ENCODE measurements around the gene HTR1A. TPM values are rescaled to one million over a fixed set of nuclear protein-coding genes. Genes with fewer than 3 reads are reported as not detected.

The HTR1A gene
- total RNA-seq, 1 experiment from 2014 or later: not detected

DNA sequence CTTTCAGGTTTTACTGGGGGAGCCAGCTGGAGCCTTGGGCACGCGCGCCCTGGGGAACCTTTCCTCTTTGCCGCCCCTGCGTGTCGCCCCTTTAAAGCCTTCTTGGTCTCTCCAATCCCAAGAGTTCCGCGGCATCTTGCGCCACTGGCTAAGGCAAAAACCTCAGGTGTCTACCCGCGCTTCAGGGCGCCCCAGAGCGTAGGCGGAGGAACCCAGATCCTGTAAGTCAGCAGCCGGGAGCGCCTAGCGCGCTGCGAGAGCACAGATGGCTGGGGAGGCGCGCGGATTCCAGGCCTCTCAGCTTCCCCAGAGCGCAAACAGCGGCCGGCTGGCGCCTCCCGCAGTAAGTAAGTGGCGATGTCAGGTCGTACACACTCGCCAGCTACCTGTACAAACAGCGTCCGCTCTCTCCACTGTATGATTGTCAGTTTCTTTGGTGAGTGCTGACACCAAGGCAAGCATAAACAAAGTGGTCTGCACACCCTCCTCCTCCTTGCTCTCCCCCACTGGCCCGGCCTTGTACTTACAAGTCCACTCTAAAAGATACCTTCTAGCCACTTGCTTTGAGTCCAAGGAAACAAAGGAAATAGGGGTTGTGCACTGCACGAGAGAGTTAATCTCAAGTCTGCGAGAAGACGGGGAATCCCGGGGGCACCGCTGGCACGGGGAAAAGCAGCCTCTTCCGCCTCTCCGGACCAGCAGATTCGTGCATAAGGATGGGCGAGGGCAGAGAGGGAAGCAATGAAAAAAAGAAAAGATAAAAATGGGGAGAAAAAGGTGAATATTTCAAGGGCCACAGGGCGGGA, 2.9 kb downstream of the HTR1A start:
- H3K36me3 ChIP-seq (ENCODE audit: control insufficient read depth, insufficient read depth, low read length): no peaks in the 10 kb centered on the region
- BruUV-seq (replicated peaks): no TSS peak
- ChIA-PET POLR2A (no interaction called here), CTCF (no interaction called here)
- H3K4me1 ChIP-seq (ENCODE audit: control insufficient read depth, insufficient read depth, low read length): no peaks in the 10 kb centered on the region
- intact Hi-C loops (cut with micrococcal nuclease; ENCODE audit: unreplicated experiment): no loop called here
- no peak for ATAC-seq
- no peak overlapping the region for H3K27ac ChIP-seq (ENCODE audit: low read length)
- H3K27me3 ChIP-seq (ENCODE audit: control insufficient read depth, insufficient read depth, low read length): no peaks in the 10 kb centered on the region
- no peak overlapping the region for H3K4me3 ChIP-seq (ENCODE audit: low read depth in 2 of 2, low read length in 2 of 2)
- no peak for DNase-seq (ENCODE audit: low read depth, low spot score)
- H3K9me3 ChIP-seq (ENCODE audit: control insufficient read depth, insufficient read depth, low read depth, low read length): no peaks in the 10 kb centered on the region
- TF ChIP-seq CTCF (IDR thresholded peaks at IDR 0.05) (no peak), SIN3A (IDR thresholded peaks at IDR 0.05; ENCODE audit: borderline replicate concordance, insufficient read depth, low read depth, low read length) (no peak), TCF7L2 (IDR thresholded peaks at IDR 0.05; ENCODE audit: low read depth, low read length) (no peak), POLR2AphosphoS5 (IDR thresholded peaks at IDR 0.05; ENCODE audit: low read depth, low read length) (no peak), REST (IDR thresholded peaks at IDR 0.05; ENCODE audit: insufficient read depth in 1 of 2, low read depth in 2 of 2, low read length in 1 of 2) (no peak)
- in situ Hi-C loops (cut with HindIII; ENCODE audit: low pct_unique_long_range_greater_than_20kb, low sequenced_read_pairs): no loop called here

- Histone ChIP-seq H3K4me3 (ENCODE audit: low read depth in 2 of 2, low read length in 2 of 2) (no peak overlapping the region), H3K27ac (ENCODE audit: low read length) (no peak overlapping the region), H3K9me3 (ENCODE audit: control insufficient read depth, insufficient read depth, low read depth, low read length) (no peaks in the 10 kb centered on the region), H3K36me3 (ENCODE audit: control insufficient read depth, insufficient read depth, low read length) (no peaks in the 10 kb centered on the region), H3K27me3 (ENCODE audit: control insufficient read depth, insufficient read depth, low read length) (no peaks in the 10 kb centered on the region), H3K4me1 (ENCODE audit: control insufficient read depth, insufficient read depth, low read length) (no peaks in the 10 kb centered on the region)
- intact Hi-C loops (cut with micrococcal nuclease; ENCODE audit: unreplicated experiment) (no loop called here), in situ Hi-C loops (cut with HindIII; ENCODE audit: low pct_unique_long_range_greater_than_20kb, low sequenced_read_pairs) (no loop called here)
- DNase-seq (ENCODE audit: low read depth, low spot score) (no peak), ATAC-seq (no peak)
- CTCF ChIA-PET: no interaction called here
- no TSS peak for BruUV-seq (replicated peaks)
- TF ChIP-seq REST (IDR thresholded peaks at IDR 0.05; ENCODE audit: insufficient read depth in 1 of 2, low read depth in 2 of 2, low read length in 1 of 2) (no peak), POLR2AphosphoS5 (IDR thresholded peaks at IDR 0.05; ENCODE audit: low read depth, low read length) (no peak), CTCF (IDR thresholded peaks at IDR 0.05) (no peak), SIN3A (IDR thresholded peaks at IDR 0.05; ENCODE audit: borderline replicate concordance, insufficient read depth, low read depth, low read length) (no peak), TCF7L2 (IDR thresholded peaks at IDR 0.05; ENCODE audit: low read depth, low read length) (no peak)
- POLR2A ChIA-PET: no interaction called here
These were observed 3.6 kb downstream of the HTR1A start for GRCh38 chr5:63958654-63959053.

Data from Panc1 (cell line).